ENCODE data around the gene CHRNB2. TPM values are rescaled to one million over a fixed set of nuclear protein-coding genes. Genes with fewer than 3 reads are reported as not detected.
A peak's percentile ranks its signal among the peaks of the same experiment; 100 is the strongest.

Gene CHRNB2
- total and polyA plus RNA-seq, 2 donors (not counting 3 experiments of a cell fraction or from before 2014, with no cell fraction given): not detected

DNA sequence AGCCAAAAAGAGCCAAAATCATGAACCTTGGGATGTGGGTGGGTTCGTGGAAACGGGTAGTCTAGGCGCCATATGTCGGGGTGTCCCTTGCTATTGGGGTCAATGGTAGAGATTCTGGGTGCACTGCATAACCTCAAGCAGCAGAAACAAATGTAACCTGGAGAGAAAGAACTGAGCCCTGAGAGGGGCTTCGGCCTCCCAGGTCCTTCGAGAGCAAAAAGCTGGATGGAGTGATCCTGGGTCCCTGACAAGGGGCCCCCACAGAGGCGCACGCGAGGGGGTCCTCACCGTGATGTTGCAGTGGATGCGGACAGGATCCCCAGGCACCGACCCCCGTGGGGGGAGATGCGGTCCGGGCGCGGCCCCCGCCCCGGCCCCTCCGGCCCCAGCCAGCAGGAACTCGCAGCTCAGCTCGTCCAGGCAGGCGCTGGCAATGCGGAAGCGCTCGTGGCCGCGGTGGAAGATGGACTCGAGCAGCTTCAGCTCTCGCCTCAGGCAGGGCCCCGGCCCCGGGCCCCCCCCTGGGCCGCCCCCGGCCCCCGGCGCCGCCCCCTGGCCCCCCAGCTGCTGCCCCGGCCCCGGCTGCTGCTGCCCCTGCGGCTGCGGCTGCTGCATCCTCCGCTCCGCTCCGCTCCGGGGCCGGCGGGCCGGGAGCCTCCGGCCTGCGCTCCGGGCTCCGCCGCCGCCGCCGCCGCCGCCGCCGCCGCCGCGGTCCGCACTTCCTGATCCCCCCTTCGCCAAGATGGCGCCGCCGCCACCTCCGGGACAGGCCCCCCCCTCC, 9.4 kb upstream of the CHRNB2 start, which contains the start of gene UBE2Q1:
UBE2Q1 (minus strand) TSS at position 724 of the 781 bp plus-strand sequence; CDS start at position 615, 109 bp downstream.
- no TSS peak for BruUV-seq (replicated peaks)
- DNase-seq (ENCODE audit: low read depth, low spot score): peak; percentile 32
- POLR2A ChIA-PET: no interaction called here

More for the DNA sequence above, 9.4 kb upstream of the CHRNB2 start, which contains the start of gene UBE2Q1:
- CTCF ChIA-PET: interaction anchor here (0.6 to 6.2 kb wide), 8 partner anchors 11 to 308 kb away, joined by 3 to 49 read pairs (median 4); no protein-coding TSS in a partner anchor
- H3K36me3 ChIP-seq (ENCODE audit: control insufficient read depth in 2 of 2, extremely low read depth in 1 of 2, insufficient read depth in 2 of 2, low read length in 2 of 2): peaks cover 17 to 23% of the 10 kb centered on the region in 2 experiments
- no peaks in the 10 kb centered on the region for H3K9me3 ChIP-seq (replicated peaks; ENCODE audit: control insufficient read depth, insufficient read depth, low read length)
- no peaks in the 10 kb centered on the region for H4K20me1 ChIP-seq (replicated peaks; ENCODE audit: control insufficient read depth, extremely low read depth, insufficient read depth, low read length)
- peak within 1 kb of the TSS; percentile 67 for H3K27ac ChIP-seq (ENCODE audit: insufficient read depth, low read depth, low read length)
- peak within 1 kb of the TSS; percentile 94 for H3K4me2 ChIP-seq (ENCODE audit: insufficient read depth, low read length)
- H3K4me3 ChIP-seq (replicated peaks in 1 of 3; ENCODE audit: insufficient read depth in 1 of 3, low read depth in 1 of 3, low read length in 3 of 3): peak within 1 kb of the TSS; percentile 92
- H3K27me3 ChIP-seq (ENCODE audit: control insufficient read depth in 2 of 2, insufficient read depth in 2 of 2, low read length in 2 of 2): no peaks in the 10 kb centered on the region
- H3K9ac ChIP-seq (replicated peaks; ENCODE audit: extremely low read depth, insufficient read depth, low read length): peak within 1 kb of the TSS; percentile 85
- intact Hi-C loops (cut with micrococcal nuclease): loop anchor here (1.0 to 5.0 kb wide), 8 partner anchors 50 to 459 kb away; partner anchors contain the start of genes ADAR, KCNN3, PMVK and UBAP2L
- peak; percentile 8 for FAIRE-seq
- TF ChIP-seq POLR2AphosphoS5 (IDR thresholded peaks at IDR 0.05; ENCODE audit: insufficient read depth, low read depth, low read length) (peak; percentile 12), MYC (IDR thresholded peaks at IDR 0.05; ENCODE audit: low read depth, low read length) (no peak), EZH2 (IDR thresholded peaks at IDR 0.05; ENCODE audit: borderline replicate concordance, low read depth, low read length, severe bottlenecking) (no peak), GATA2 (IDR thresholded peaks at IDR 0.05; ENCODE audit: insufficient read depth, insufficient read length, low read depth, low read length) (no peak), FOS (IDR thresholded peaks at IDR 0.05; ENCODE audit: borderline replicate concordance, insufficient read depth, low read length) (no peak), POLR2A (IDR thresholded peaks at IDR 0.05; ENCODE audit: low read depth, low read length) (peak; percentile 32), JUN (IDR thresholded peaks at IDR 0.05; ENCODE audit: borderline replicate concordance, insufficient read depth, insufficient read length, low read depth) (no peak)
- TF ChIP-seq, protein P1, sequence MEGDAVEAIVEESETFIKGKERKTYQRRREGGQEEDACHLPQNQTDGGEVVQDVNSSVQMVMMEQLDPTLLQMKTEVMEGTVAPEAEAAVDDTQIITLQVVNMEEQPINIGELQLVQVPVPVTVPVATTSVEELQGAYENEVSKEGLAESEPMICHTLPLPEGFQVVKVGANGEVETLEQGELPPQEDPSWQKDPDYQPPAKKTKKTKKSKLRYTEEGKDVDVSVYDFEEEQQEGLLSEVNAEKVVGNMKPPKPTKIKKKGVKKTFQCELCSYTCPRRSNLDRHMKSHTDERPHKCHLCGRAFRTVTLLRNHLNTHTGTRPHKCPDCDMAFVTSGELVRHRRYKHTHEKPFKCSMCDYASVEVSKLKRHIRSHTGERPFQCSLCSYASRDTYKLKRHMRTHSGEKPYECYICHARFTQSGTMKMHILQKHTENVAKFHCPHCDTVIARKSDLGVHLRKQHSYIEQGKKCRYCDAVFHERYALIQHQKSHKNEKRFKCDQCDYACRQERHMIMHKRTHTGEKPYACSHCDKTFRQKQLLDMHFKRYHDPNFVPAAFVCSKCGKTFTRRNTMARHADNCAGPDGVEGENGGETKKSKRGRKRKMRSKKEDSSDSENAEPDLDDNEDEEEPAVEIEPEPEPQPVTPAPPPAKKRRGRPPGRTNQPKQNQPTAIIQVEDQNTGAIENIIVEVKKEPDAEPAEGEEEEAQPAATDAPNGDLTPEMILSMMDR (IDR thresholded peaks at IDR 0.05; ENCODE audit: extremely low read depth in 1 of 2, insufficient read depth in 1 of 2, low read depth in 1 of 2, low read length in 2 of 2): no peak
- TF ChIP-seq, protein P2, sequence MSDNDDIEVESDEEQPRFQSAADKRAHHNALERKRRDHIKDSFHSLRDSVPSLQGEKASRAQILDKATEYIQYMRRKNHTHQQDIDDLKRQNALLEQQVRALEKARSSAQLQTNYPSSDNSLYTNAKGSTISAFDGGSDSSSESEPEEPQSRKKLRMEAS (IDR thresholded peaks at IDR 0.05; ENCODE audit: insufficient read depth, insufficient read length): no peak
- dilution Hi-C loops (cut with MboI; ENCODE audit: extremely low pct_ligation_motif_present, low sequenced_read_pairs): no loop called here
- no peaks in the 10 kb centered on the region for H3K9me1 ChIP-seq (replicated peaks; ENCODE audit: control insufficient read depth, extremely low read depth, insufficient read depth, low read length)
- peaks cover 26% of the 10 kb centered on the region for H3K4me1 ChIP-seq (ENCODE audit: control insufficient read depth, extremely low read depth, insufficient read depth, low read length)
- H2AFZ ChIP-seq (ENCODE audit: low read depth, low read length): peak within 1 kb of the TSS; percentile 94
- H3K79me2 ChIP-seq (ENCODE audit: control insufficient read depth, insufficient read depth, low read length): peaks cover 32% of the 10 kb centered on the region
